GM10248 (cell line): ENCODE measurements around the gene WDR77.

ENCODE experiments used
- CTCF ChIA-PET: fragments of 300-600 bp; sonication (Branson Sonifier 250); formaldehyde crosslinking; extraction: SDS; loops from one replicate; lab custom pipeline; 2021; ENCODE audit warnings: antibody characterized with exemption; lab: Yijun Ruan, JAX
- POLR2A ChIA-PET: fragments of 350-650 bp; sonication (Branson Sonifier 250); formaldehyde crosslinking; extraction: SDS; loops from one replicate; lab custom pipeline; 2020; ENCODE audit warnings: antibody characterized with exemption; lab: Yijun Ruan, JAX
- DNase-seq: peaks from one replicate; pipeline ENCODE4 v3.0.0; 2012; ENCODE audit errors: extremely low spot score
- TF ChIP-seq, protein P1 (sequence below): IDR thresholded peaks from 2 replicates; pipeline ENCODE4 v1.5.1; 2012; ENCODE audit warnings: mild to moderate bottlenecking, low read depth; ENCODE audit errors: extremely low read depth, missing control alignments, control extremely low read depth

The WDR77 gene

GRCh38 chr1:111481387-111482221, 32.5 kb upstream of the WDR77 start:
- POLR2A ChIA-PET = interaction anchor here (1.7 kb wide), 1 partner anchor 273 kb away, joined by 4 read pairs; the partner anchor contains the start of gene DDX20
- TF ChIP-seq, protein P1, sequence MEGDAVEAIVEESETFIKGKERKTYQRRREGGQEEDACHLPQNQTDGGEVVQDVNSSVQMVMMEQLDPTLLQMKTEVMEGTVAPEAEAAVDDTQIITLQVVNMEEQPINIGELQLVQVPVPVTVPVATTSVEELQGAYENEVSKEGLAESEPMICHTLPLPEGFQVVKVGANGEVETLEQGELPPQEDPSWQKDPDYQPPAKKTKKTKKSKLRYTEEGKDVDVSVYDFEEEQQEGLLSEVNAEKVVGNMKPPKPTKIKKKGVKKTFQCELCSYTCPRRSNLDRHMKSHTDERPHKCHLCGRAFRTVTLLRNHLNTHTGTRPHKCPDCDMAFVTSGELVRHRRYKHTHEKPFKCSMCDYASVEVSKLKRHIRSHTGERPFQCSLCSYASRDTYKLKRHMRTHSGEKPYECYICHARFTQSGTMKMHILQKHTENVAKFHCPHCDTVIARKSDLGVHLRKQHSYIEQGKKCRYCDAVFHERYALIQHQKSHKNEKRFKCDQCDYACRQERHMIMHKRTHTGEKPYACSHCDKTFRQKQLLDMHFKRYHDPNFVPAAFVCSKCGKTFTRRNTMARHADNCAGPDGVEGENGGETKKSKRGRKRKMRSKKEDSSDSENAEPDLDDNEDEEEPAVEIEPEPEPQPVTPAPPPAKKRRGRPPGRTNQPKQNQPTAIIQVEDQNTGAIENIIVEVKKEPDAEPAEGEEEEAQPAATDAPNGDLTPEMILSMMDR = peak; percentile 88
- DNase-seq = peak; percentile 74
- CTCF ChIA-PET = interaction anchor here (0.6 to 9.7 kb wide), 40 partner anchors 9 to 310 kb away, joined by 3 to 75 read pairs (median 4); partner anchors contain the start of genes ADORA3, ATP5PB, DDX20 and INKA2

DNA sequence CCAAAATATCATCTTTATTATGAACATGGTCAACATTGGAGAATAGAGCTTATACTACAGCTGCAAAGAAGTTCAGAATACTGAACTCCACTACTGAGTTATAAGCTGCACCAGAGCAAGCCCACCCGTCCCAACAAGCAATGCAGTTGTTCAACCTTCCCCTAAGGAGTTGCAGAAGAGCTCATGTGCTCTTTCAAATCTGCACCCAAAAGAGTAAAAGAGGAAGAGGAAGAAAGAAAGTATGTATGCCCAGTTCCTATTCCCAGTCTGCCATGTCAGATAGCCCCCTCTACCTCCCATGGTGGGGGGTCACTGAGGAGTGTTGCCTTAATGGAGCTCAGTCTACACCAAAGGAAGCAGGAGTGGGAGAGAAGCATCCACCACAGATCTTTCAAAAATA, 31.6 kb upstream of the WDR77 start:
- DNase-seq = no peak
- POLR2A ChIA-PET = interaction anchor here (1.7 kb wide), 1 partner anchor 274 kb away, joined by 4 read pairs; the partner anchor contains the start of gene DDX20
- TF ChIP-seq, protein P1 = no peak
- CTCF ChIA-PET = interaction anchor here (0.6 to 9.7 kb wide), 16 partner anchors 9 to 294 kb away, joined by 3 to 75 read pairs (median 6); partner anchors contain the start of genes ATP5PB and WDR77

GRCh38 chr1:111476761-111477309, 27.8 kb upstream of the WDR77 start:
- DNase-seq = peak; percentile 48
- ChIA-PET CTCF (interaction anchor here (1.1 to 9.7 kb wide), 8 partner anchors 9 to 293 kb away, joined by 3 to 75 read pairs (median 5); no protein-coding TSS in a partner anchor), POLR2A (interaction anchor here (0.9 kb wide), 1 partner anchor 12 kb away, joined by 3 read pairs; no protein-coding TSS in a partner anchor)
- TF ChIP-seq, protein P1 = no peak

DNA sequence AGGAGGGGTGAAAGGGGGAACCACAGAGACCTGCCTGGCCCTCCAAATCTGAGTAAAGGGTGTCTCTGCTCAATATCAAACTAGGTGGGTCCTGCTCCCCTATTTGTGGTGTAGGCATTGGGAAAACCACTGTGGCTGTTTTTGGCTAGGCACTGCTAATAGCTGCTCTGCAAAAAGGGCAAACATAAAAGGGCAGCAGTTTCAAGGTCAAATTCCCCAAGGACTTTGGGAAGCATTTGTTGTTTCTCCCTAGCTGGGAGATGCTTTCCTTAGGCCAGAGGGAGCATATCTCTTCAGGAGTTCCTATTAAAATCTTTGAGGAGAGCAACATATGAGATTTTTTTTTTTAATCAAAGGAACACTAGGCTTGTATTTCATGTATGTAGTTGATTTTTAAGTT, 27.2 kb upstream of the WDR77 start:
- TF ChIP-seq, protein P1 = no peak
- ChIA-PET POLR2A (no interaction called here), CTCF (interaction anchor here (0.7 to 9.7 kb wide), 11 partner anchors 9 to 293 kb away, joined by 3 to 75 read pairs (median 5); no protein-coding TSS in a partner anchor)
- no peak for DNase-seq

GRCh38 chr1:111475701-111476100, 26.6 kb upstream of the WDR77 start:
- ChIA-PET CTCF (interaction anchor here (0.7 to 9.7 kb wide), 8 partner anchors 10 to 294 kb away, joined by 3 to 75 read pairs (median 6); no protein-coding TSS in a partner anchor), POLR2A (no interaction called here)
- TF ChIP-seq, protein P1 = no peak
- DNase-seq = no peak

DNA sequence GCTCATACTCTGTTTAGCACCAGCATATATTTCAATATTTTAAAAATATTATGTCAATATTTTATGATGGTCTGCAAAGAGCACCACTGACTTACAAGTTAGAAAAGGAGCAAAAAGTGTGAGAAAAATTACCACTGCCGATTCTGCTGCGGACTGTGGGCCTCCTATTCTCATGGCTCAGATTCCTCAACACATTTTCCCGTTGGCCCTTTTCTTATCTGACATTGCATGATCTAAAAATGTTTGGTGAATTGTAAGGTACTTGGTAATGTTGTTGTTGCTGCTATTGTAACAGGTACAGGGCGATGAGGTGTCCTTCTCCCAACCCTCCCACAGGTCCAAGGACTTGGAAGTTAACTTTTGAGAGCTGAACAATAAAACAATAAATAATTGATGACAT, 25.5 kb upstream of the WDR77 start:
- TF ChIP-seq, protein P1 = no peak
- CTCF ChIA-PET = interaction anchor here (0.8 to 9.7 kb wide), 6 partner anchors 8 to 295 kb away, joined by 3 to 75 read pairs (median 4); no protein-coding TSS in a partner anchor

More for the DNA sequence above, 25.5 kb upstream of the WDR77 start:
- POLR2A ChIA-PET = no interaction called here
- no peak for DNase-seq
